Measurements from ENCODE around the gene IFNAR2.

- TF ChIP-seq POLR2AphosphoS5 (IDR thresholded peaks at IDR 0.05; ENCODE audit: low read depth, low read length) = no peak
- TF ChIP-seq ZFX (IDR thresholded peaks at IDR 0.05) = no peak
- no peak for TF ChIP-seq CTCF (IDR thresholded peaks at IDR 0.05 in 2 of 3, conservative IDR thresholded peaks at IDR 0.05 in 1 of 3; ENCODE audit: borderline replicate concordance in 1 of 3, insufficient read depth in 1 of 3, low read depth in 2 of 3, low read length in 2 of 3)
- no peak for TF ChIP-seq RAD21 (IDR thresholded peaks at IDR 0.05; ENCODE audit: low read depth)
- TF ChIP-seq EZH2 (IDR thresholded peaks at IDR 0.05) = no peak
- no peak for TF ChIP-seq SP1 (IDR thresholded peaks at IDR 0.05; ENCODE audit: low read depth)
- TF ChIP-seq YY1 (IDR thresholded peaks at IDR 0.05; ENCODE audit: extremely low read depth, insufficient replicate concordance, low read depth, low read length) = no peak
- TF ChIP-seq MAX (IDR thresholded peaks at IDR 0.05) = no peak
- TF ChIP-seq EGR1 (IDR thresholded peaks at IDR 0.05; ENCODE audit: low read depth) = no peak
- TF ChIP-seq POLR2A (IDR thresholded peaks at IDR 0.05; ENCODE audit: borderline replicate concordance, extremely low read depth, insufficient read depth, insufficient read length) = no peak
Observed at GRCh38 chr21:33212159-33212851, 17.4 kb upstream of the IFNAR2 start.
